SIG-M5 (cell line): ENCODE measurements around the gene BCOR.

ENCODE experiments used
- DNase-seq: peaks from one replicate; lab custom pipeline; 2025; lab: John Stamatoyannopoulos, UW

BCOR gene

GRCh38 chrX:40063555-40063954 is 34.2 kb downstream of the BCOR start:
- DNase-seq = no peak

GRCh38 chrX:40062525-40063155 is 35.1 kb downstream of the BCOR start:
- DNase-seq = no peak

- no peak for DNase-seq
Observed at GRCh38 chrX:40061871-40062524, 35.8 kb downstream of the BCOR start.

GRCh38 chrX:40061005-40061404 is 36.8 kb downstream of the BCOR start:
- DNase-seq = no peak

GRCh38 chrX:40060356-40060845 is 37.4 kb downstream of the BCOR start:
- no peak for DNase-seq

GRCh38 chrX:40058719-40059118 is 39.0 kb downstream of the BCOR start:
- no peak for DNase-seq

GRCh38 chrX:40057405-40057804 is 40.4 kb downstream of the BCOR start:
- no peak for DNase-seq

GRCh38 chrX:40056420-40056819 is 41.3 kb downstream of the BCOR start:
- DNase-seq = no peak

- no peak for DNase-seq
Observed at GRCh38 chrX:40055495-40055894, 42.3 kb downstream of the BCOR start.

GRCh38 chrX:40054793-40055192 is 43.0 kb downstream of the BCOR start:
- DNase-seq = no peak

GRCh38 chrX:40050532-40050931 is 47.2 kb downstream of the BCOR start:
- DNase-seq = no peak

- DNase-seq = no peak
Observed at GRCh38 chrX:40049084-40049641, 48.6 kb downstream of the BCOR start.

- DNase-seq = no peak
Observed at GRCh38 chrX:40047485-40047884, 50.3 kb downstream of the BCOR start.

- no peak for DNase-seq
Observed at GRCh38 chrX:40043895-40044294, 53.9 kb downstream of the BCOR start.

GRCh38 chrX:40041915-40042314 is 55.8 kb downstream of the BCOR start:
- no peak for DNase-seq

GRCh38 chrX:40040686-40041461 is 56.9 kb downstream of the BCOR start:
- DNase-seq = no peak

- DNase-seq = no peak
Observed at GRCh38 chrX:40039887-40040286, 57.9 kb downstream of the BCOR start.

- no peak for DNase-seq
Observed at GRCh38 chrX:40037367-40037766, 60.4 kb downstream of the BCOR start.

GRCh38 chrX:40035726-40036125 is 62.0 kb downstream of the BCOR start:
- no peak for DNase-seq

- DNase-seq = no peak
Observed at GRCh38 chrX:40031911-40032310, 65.8 kb downstream of the BCOR start.

GRCh38 chrX:40030205-40030604 is 67.6 kb downstream of the BCOR start:
- no peak for DNase-seq

GRCh38 chrX:40022421-40022820 is 75.3 kb downstream of the BCOR start:
- DNase-seq = no peak

- no peak for DNase-seq
Observed at GRCh38 chrX:40021647-40022046, 76.1 kb downstream of the BCOR start.
